ENCODE data around the gene TRIM63. TPM values are rescaled to one million over a fixed set of nuclear protein-coding genes. Genes with fewer than 3 reads are reported as not detected.
A peak's percentile ranks its signal among the peaks of the same experiment; 100 is the strongest.

TRIM63 gene
- total RNA-seq, 4 donors from 2014 or later, result 0.39 to 1.5 TPM; not detected in 2

DNA sequence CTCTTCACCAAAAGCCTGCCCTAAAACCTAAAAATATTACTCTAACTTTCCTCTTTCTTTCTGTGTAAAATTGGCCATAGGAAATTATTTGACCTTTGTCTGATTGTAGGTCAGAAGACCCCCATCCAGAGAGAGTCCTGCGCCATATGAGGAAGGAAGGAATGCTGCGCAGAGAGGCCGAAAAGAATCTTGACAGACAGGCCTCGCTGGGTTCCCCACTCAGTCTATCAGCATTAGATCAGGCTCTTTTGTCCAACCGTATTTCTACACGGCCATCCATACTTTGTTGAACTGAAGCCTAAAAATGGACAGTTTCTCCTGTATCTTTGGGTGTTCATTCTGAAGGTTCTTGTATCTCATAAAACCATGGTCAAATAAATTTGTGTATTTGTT lies 17.2 kb downstream of the TRIM63 start:
- Histone ChIP-seq H3K27me3 (no peaks in the 10 kb centered on the region), H3K4me3 (replicated peaks in 1 of 3) (no peak overlapping the region), H3K27ac (peak overlapping the region in 1 of 3 donors; percentile 19), H3K4me1 (peaks cover 14 to 36% of the 10 kb centered on the region in 2 donors), H3K9me3 (no peaks in the 10 kb centered on the region), H3K36me3 (no peaks in the 10 kb centered on the region)
- DNase-seq, result no peak
- TF ChIP-seq, protein P1, sequence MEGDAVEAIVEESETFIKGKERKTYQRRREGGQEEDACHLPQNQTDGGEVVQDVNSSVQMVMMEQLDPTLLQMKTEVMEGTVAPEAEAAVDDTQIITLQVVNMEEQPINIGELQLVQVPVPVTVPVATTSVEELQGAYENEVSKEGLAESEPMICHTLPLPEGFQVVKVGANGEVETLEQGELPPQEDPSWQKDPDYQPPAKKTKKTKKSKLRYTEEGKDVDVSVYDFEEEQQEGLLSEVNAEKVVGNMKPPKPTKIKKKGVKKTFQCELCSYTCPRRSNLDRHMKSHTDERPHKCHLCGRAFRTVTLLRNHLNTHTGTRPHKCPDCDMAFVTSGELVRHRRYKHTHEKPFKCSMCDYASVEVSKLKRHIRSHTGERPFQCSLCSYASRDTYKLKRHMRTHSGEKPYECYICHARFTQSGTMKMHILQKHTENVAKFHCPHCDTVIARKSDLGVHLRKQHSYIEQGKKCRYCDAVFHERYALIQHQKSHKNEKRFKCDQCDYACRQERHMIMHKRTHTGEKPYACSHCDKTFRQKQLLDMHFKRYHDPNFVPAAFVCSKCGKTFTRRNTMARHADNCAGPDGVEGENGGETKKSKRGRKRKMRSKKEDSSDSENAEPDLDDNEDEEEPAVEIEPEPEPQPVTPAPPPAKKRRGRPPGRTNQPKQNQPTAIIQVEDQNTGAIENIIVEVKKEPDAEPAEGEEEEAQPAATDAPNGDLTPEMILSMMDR (IDR thresholded peaks at IDR 0.05), result no peak
- TF ChIP-seq POLR2A (IDR thresholded peaks at IDR 0.05), result no peak
- 95 to 96% methylated on average over 6 of the region's 6 CpGs for WGBS, 2 donors
- intact Hi-C loops (cut with DNase I), result no loop called here

DNA sequence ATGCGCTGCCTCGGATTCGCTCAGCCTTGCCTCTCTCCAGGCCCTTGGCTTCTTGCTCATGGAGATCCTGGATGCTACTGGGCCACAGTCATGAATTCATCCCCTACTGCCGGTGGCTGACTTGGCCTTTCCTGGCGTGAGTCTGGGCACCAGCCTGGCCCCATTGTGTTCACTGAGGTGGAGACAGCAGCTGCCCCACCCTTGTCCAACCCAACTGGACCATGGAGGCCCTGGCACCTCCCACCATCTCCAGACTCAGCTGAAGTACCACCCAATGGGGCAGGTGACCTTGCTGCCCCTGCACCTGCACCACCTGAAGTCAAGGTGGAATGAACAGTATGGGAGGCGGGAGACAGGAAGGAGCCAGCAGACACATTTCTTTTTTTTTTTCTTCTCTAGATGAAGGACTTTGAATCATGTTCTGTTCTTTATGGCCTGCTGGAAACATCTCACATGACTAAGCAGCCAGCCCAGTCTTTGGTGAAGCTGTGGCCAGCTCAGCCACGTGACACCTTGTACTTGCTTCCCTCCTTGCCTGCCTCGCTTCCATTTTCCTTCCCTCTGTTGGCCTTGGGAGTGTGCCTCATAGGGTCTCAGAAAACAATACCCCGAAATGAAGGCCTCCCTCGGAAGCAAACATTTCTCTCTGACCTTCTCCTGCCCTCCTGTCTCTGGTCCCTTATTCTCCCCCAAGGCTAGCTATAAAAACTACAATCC lies 17.7 kb downstream of the TRIM63 start:
- intact Hi-C loops (cut with DNase I), result no loop called here
- no peak for TF ChIP-seq POLR2A (IDR thresholded peaks at IDR 0.05)
- TF ChIP-seq, protein P1 (IDR thresholded peaks at IDR 0.05), result no peak
- DNase-seq, result peak; percentile 45 to 56
- WGBS, 2 donors, result 73 to 84% methylated on average over 10 of the region's 10 CpGs
- Histone ChIP-seq H3K27ac (peak overlapping the region in 1 of 3 donors; percentile 19), H3K4me3 (replicated peaks in 1 of 3) (no peak overlapping the region), H3K36me3 (no peaks in the 10 kb centered on the region), H3K4me1 (peaks cover 15 to 41% of the 10 kb centered on the region in 2 donors), H3K9me3 (no peaks in the 10 kb centered on the region), H3K27me3 (no peaks in the 10 kb centered on the region)

DNA sequence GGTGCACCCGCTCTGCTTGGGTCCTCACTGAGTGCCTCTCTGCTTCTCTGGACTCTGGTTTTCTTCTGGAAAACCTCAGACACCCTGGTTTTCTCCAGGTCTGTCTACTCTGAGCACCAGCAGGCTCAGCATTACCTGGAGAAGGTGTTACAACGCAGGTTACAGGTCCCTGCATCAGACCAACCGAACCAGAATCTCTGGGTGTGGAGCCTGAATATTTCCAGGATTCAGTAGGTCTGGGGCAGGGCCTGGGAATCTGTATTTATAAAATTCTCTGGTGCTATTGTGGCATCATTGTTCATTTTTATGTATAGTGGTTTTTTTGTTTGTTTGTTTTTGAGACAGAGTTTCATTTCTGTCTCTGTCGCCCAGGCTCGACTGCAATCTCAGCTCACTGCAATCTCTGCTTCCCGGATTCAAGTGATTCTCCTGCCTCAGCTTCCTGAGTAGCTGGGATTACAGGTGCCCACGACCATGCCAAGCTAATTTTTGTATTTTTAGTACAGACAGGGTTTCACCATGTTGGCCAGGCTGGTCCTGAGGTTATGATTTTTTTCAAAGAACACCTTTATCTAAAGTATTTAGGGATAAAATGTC lies 20.1 kb downstream of the TRIM63 start:
- Histone ChIP-seq H3K9me3 (no peaks in the 10 kb centered on the region), H3K36me3 (peaks cover 0 to 6% of the 10 kb centered on the region in 2 donors), H3K4me3 (replicated peaks in 1 of 3) (no peak overlapping the region), H3K27ac (peak overlapping the region in 1 of 3 donors; percentile 22), H3K27me3 (no peaks in the 10 kb centered on the region), H3K4me1 (peaks cover 15 to 44% of the 10 kb centered on the region in 2 donors)
- TF ChIP-seq, protein P1 (IDR thresholded peaks at IDR 0.05), result no peak
- no peak for TF ChIP-seq POLR2A (IDR thresholded peaks at IDR 0.05)
- DNase-seq, result no peak
- 82 to 86% methylated on average over 7 of the region's 7 CpGs for WGBS, 2 donors
- intact Hi-C loops (cut with DNase I), result no loop called here

DNA sequence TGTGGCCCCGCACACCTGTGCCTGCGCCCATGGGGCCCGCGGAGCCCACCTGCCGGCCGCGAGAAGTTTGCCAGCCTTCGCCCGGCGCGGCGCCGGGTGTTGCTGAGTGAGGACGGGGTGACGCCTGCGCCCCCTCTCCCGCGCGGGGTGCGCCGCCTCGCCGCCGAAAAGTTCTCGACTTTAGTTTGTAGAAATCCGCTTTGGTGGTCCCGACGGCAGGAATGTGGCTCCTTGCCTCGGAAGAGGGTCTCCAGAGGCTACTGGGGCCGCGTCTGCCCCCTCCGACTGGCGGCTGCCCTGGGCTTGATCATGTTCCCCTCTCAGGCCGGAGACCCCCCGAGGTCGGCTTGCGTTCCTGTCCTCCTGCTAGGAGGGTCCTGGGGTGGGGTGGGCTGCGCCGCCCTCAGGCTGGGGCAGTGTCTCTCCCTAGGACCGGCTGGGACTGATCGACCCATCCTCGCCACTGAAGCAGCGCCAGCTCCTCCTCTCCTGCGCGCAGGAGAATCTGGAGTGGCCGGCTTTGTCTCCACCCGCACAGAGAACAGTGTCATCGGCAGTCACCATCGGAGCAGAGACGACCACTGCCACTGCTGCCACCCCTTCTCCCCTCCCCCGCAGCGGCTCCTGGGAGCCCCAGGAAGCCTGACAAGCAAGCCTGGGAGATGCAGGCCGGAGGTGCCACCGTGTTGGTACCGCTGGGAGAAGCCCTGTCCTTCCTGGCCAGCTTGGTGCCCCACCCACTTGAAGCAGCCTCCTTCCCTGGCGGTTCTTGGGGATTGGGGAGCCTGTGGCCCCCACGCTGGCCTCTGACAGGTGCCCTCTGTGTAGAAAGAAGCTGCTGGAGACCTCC lies 21.0 kb downstream of the TRIM63 start:
- Histone ChIP-seq H3K4me1 (peaks cover 15 to 44% of the 10 kb centered on the region in 2 donors), H3K27me3 (no peaks in the 10 kb centered on the region), H3K27ac (peak overlapping the region in 1 of 3 donors; percentile 77), H3K36me3 (peaks cover 0 to 6% of the 10 kb centered on the region in 2 donors), H3K4me3 (replicated peaks in 1 of 3) (peak overlapping the region; percentile 19 to 62 (median 23)), H3K9me3 (no peaks in the 10 kb centered on the region)
- TF ChIP-seq POLR2A (IDR thresholded peaks at IDR 0.05), result peak in 1 of 2 donors; percentile 4
- TF ChIP-seq, protein P1 (IDR thresholded peaks at IDR 0.05), result no peak
- intact Hi-C loops (cut with DNase I), result no loop called here
- WGBS, 2 donors, result 13 to 14% methylated on average over 3 to 4 of the region's 57 CpGs
- peak; percentile 41 to 45 for DNase-seq
